CD14-positive monocyte (primary cell): ENCODE results near the gene WIPF3. TPM values are rescaled to one million over a fixed set of nuclear protein-coding genes. Genes with fewer than 3 reads are reported as not detected.

Experiments used
- DNase-seq, 3 donors: peaks; one replicate each; pipeline ENCODE4 v3.0.0-alpha.2; 2011 to 2022
- H2AFZ ChIP-seq: 2 replicates; pipeline ENCODE4 v1.6.0; 2012; ENCODE audit warnings: mild to moderate bottlenecking, low read depth, low read length, inconsistent platforms; ENCODE audit not compliant: insufficient read depth, poor library complexity, severe bottlenecking
- H3K27ac ChIP-seq, 2 donors: 1 replicate in 1 of 2; 2 replicates in 1 of 2; pipeline ENCODE4 v1.5.1; 2012 to 2013; ENCODE audit warnings: low read length in 2 of 2, control low read depth in 1 of 2, inconsistent platforms in 1 of 2, low read depth in 1 of 2, mild to moderate bottlenecking in 1 of 2
- H3K27me3 ChIP-seq, 2 donors: one replicate each; pipeline versions ENCODE4 v1.6.0 to v1.6.1; 2011 to 2013; ENCODE audit warnings: low read length in 2 of 2; ENCODE audit not compliant: control insufficient read depth in 2 of 2, insufficient read depth in 2 of 2
- H3K36me3 ChIP-seq, 2 donors: replicated peaks in 1 of 2; 1 replicate in 1 of 2; 2 replicates in 1 of 2; pipeline versions ENCODE4 v1.5.1 to v1.6.1; 2012 to 2013; ENCODE audit warnings: low read length in 2 of 2, control low read depth in 1 of 2, inconsistent platforms in 1 of 2, mild to moderate bottlenecking in 1 of 2; ENCODE audit not compliant: insufficient read depth in 2 of 2, control insufficient read depth in 1 of 2
- H3K4me1 ChIP-seq, 2 donors: 1 replicate in 1 of 2; 2 replicates in 1 of 2; pipeline versions ENCODE4 v1.5.1 to v1.6.1; 2012 to 2013; ENCODE audit warnings: low read length in 2 of 2, control low read depth in 1 of 2, inconsistent platforms in 1 of 2, mild to moderate bottlenecking in 1 of 2, moderate library complexity in 1 of 2; ENCODE audit not compliant: insufficient read depth in 2 of 2, control insufficient read depth in 1 of 2
- H3K4me2 ChIP-seq: replicated peaks from 2 replicates; pipeline ENCODE3; 2012; ENCODE audit warnings: low read length, moderate library complexity, mild to moderate bottlenecking; ENCODE audit not compliant: poor library complexity, severe bottlenecking; ENCODE audit errors: extremely low read depth
- H3K4me3 ChIP-seq, 3 experiments: fragments of 200-600 bp in 1 of 3; sonication (generic) in 1 of 3; replicated peaks in 1 of 3; 1 replicate in 2 of 3; 2 replicates in 1 of 3; pipeline ENCODE4 v1.5.1; 2011 to 2013; ENCODE audit warnings: low read length in 3 of 3, mild to moderate bottlenecking in 3 of 3, control low read depth in 2 of 3, low read depth in 2 of 3, inconsistent platforms in 1 of 3, moderate library complexity in 1 of 3
- H3K79me2 ChIP-seq: 2 replicates; pipeline ENCODE4 v1.6.0; 2012; ENCODE audit warnings: mild to moderate bottlenecking, control low read depth, inconsistent platforms, low read length, moderate library complexity; ENCODE audit not compliant: insufficient read depth
- H3K9ac ChIP-seq: 2 replicates; pipeline ENCODE4 v1.6.0; 2017; ENCODE audit warnings: low read length, mild to moderate bottlenecking; ENCODE audit not compliant: insufficient read depth, poor library complexity, severe bottlenecking
- H3K9me3 ChIP-seq, 2 donors: replicated peaks in 1 of 2; 1 replicate in 1 of 2; 2 replicates in 1 of 2; pipeline versions ENCODE4 v1.5.1 to v1.6.1; 2012 to 2013; ENCODE audit warnings: low read length in 2 of 2, control low read depth in 1 of 2; ENCODE audit not compliant: control insufficient read depth in 1 of 2, insufficient read depth in 1 of 2
- H4K20me1 ChIP-seq: 2 replicates; pipeline ENCODE4 v1.6.0; 2012; ENCODE audit warnings: mild to moderate bottlenecking, low read length, control low read depth, moderate library complexity; ENCODE audit not compliant: insufficient read depth
- H3K27ac Mint-ChIP-seq, 7 donors: one replicate each; pipeline ENCODE4 v1.8.0; 2020; ENCODE audit warnings: mild to moderate bottlenecking in 7 of 7, mixed read lengths in 7 of 7, moderate library complexity in 6 of 7, inconsistent platforms in 2 of 7
- H3K27me3 Mint-ChIP-seq, 3 donors: one replicate each; pipeline ENCODE4 v1.8.0; 2021 to 2022; ENCODE audit warnings: low read depth in 3 of 3, mild to moderate bottlenecking in 3 of 3, mixed read lengths in 3 of 3, moderate library complexity in 3 of 3, inconsistent platforms in 1 of 3
- H3K36me3 Mint-ChIP-seq, 2 donors: one replicate each; pipeline ENCODE4 v1.8.0; 2020; ENCODE audit warnings: mixed read lengths in 2 of 2, inconsistent platforms in 1 of 2, mild to moderate bottlenecking in 1 of 2
- H3K4me1 Mint-ChIP-seq: one replicate; pipeline ENCODE4 v1.8.0; 2020; ENCODE audit warnings: mild to moderate bottlenecking, mixed read lengths
- H3K4me3 Mint-ChIP-seq, 2 donors: one replicate each; pipeline ENCODE4 v1.8.0; 2020; ENCODE audit warnings: mild to moderate bottlenecking in 2 of 2, mixed read lengths in 2 of 2, moderate library complexity in 1 of 2
- H3K9me3 Mint-ChIP-seq, 7 donors: one replicate each; pipeline ENCODE4 v1.8.0; 2020 to 2022; ENCODE audit warnings: mixed read lengths in 7 of 7, mild to moderate bottlenecking in 6 of 7, moderate library complexity in 6 of 7, inconsistent platforms in 2 of 7
- CTCF ChIP-seq: fragments of 200-600 bp; IDR thresholded peaks from one replicate; pipeline ENCODE4 v1.8.0; 2022; ENCODE audit warnings: antibody characterized with exemption, mild to moderate bottlenecking
- WGBS: methylation state at CpG from one replicate; pipeline ENCODE4 v1.1.5; 2013; ENCODE audit warnings: missing lambda C conversion rate; ENCODE audit not compliant: insufficient coverage; 5-methylcytosine and 5-hydroxymethylcytosine counted together
- intact Hi-C, 2 donors: fragments of 100-400 bp; cut with micrococcal nuclease; formaldehyde crosslinking; loops; one replicate each; pipeline versions ENCODE4 v1.15.0 to v1.15.1; 2023
- polyA plus RNA-seq, 3 donors: library from polyadenylated mRNA; depleted of rRNA in 1 of 3; unstranded in 2 of 3; stranded (reverse) in 1 of 3; fragments of 300-500 nt in 2 of 3; fragments of >200 nt in 1 of 3; fragmentation: Illumina TruSeq in 2 of 3; gene quantifications; 1 replicate in 2 of 3; 2 replicates in 1 of 3; pipeline ENCODE4 v1.2.3, GENCODE V29; 2012 to 2021

The WIPF3 gene
- polyA plus RNA-seq, 3 donors, result not detected

DNA sequence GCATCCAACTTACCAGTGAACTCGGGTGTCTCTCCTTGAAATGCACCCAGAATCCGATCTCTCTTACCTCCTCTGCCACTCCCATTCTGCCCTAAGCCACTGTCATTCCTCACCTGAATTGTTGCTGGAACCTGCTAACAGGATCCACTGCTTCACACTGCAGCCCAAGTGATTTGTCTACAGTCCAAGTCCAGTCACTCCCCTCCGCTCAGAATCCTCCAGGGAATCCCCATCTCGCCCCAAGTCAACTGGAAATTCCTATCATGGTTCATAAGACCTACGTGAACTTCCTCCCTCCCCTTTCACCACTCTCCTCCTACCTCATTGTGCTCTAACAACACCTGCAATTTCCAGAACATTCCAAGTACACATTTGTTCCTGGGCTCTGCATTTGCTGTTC is 92.0 kb downstream of the WIPF3 start:
- H3K27ac Mint-ChIP-seq, result no peak overlapping the region
- H3K4me1 Mint-ChIP-seq, result peaks cover 3% of the 10 kb centered on the region
- no peak for DNase-seq
- no peaks in the 10 kb centered on the region for H3K36me3 ChIP-seq
- no peak overlapping the region for H3K4me3 Mint-ChIP-seq
- no peak overlapping the region for H3K27ac ChIP-seq
- 77% methylated on average over 5 of the region's 5 CpGs for WGBS
- no peaks in the 10 kb centered on the region for H3K27me3 Mint-ChIP-seq
- H3K36me3 Mint-ChIP-seq, result no peaks in the 10 kb centered on the region
- no peak overlapping the region for H3K4me2 ChIP-seq
- peaks cover 0 to 7% (median 3%) of the 10 kb centered on the region in 7 donors for H3K9me3 Mint-ChIP-seq
- H4K20me1 ChIP-seq, result no peaks in the 10 kb centered on the region
- no peaks in the 10 kb centered on the region for H3K4me1 ChIP-seq
- no peaks in the 10 kb centered on the region for H3K9me3 ChIP-seq
- no peak for TF ChIP-seq CTCF
- H3K27me3 ChIP-seq, result no peaks in the 10 kb centered on the region
- no peak overlapping the region for H3K9ac ChIP-seq
- H2AFZ ChIP-seq, result no peak overlapping the region
- intact Hi-C loops, result no loop called here
- H3K4me3 ChIP-seq, result no peak overlapping the region
- H3K79me2 ChIP-seq, result no peaks in the 10 kb centered on the region

GRCh38 chr7:29900745-29901144 is 94.4 kb downstream of the WIPF3 start:
- whole genome bisulfite sequencing, result 17% methylated on average over 1 of the region's 1 CpG
- peaks cover under 1 to 15% (median 7%) of the 10 kb centered on the region in 7 donors for H3K9me3 Mint-ChIP-seq
- Histone ChIP-seq H4K20me1 (no peaks in the 10 kb centered on the region), H3K4me1 (no peaks in the 10 kb centered on the region), H3K79me2 (no peaks in the 10 kb centered on the region), H3K9me3 (peaks cover 3 to 6% of the 10 kb centered on the region in 2 donors), H3K4me2 (no peak overlapping the region), H3K27me3 (no peaks in the 10 kb centered on the region), H3K36me3 (no peaks in the 10 kb centered on the region), H2AFZ (no peak overlapping the region), H3K9ac (no peak overlapping the region), H3K4me3 (no peak overlapping the region), H3K27ac (no peak overlapping the region)
- H3K27me3 Mint-ChIP-seq, result no peaks in the 10 kb centered on the region
- intact Hi-C loops, result no loop called here
- H3K36me3 Mint-ChIP-seq, result no peaks in the 10 kb centered on the region
- no peak for TF ChIP-seq CTCF
- H3K4me1 Mint-ChIP-seq, result peaks cover 3% of the 10 kb centered on the region
- no peak for DNase-seq
- H3K27ac Mint-ChIP-seq, result peak overlapping the region in 1 of 7 donors; percentile 64
- no peak overlapping the region for H3K4me3 Mint-ChIP-seq
